Stimulated activated naive CD8-positive, alpha-beta T cell treated with anti-CD3 and anti-CD28 coated beads, Interleukin-15, Interleukin-2, amounts not matched to agents 100 ng/mL and 50 ng/mL, for 24 hours (primary cell): ENCODE measurements around the gene FBLIM1.

Source experiments
- H3K27ac Mint-ChIP-seq: one replicate; pipeline ENCODE4 v1.8.0; 2021; ENCODE audit warnings: mild to moderate bottlenecking, mixed read lengths
- H3K27me3 Mint-ChIP-seq: one replicate; pipeline ENCODE4 v1.8.0; 2021; ENCODE audit warnings: mixed read lengths
- H3K36me3 Mint-ChIP-seq: one replicate; pipeline ENCODE4 v1.8.0; 2021; ENCODE audit warnings: low read depth, mixed read lengths
- H3K4me1 Mint-ChIP-seq: one replicate; pipeline ENCODE4 v1.8.0; 2021; ENCODE audit warnings: low read depth, mixed read lengths
- H3K4me3 Mint-ChIP-seq: one replicate; pipeline ENCODE4 v1.8.0; 2021; ENCODE audit warnings: mild to moderate bottlenecking, mixed read lengths
- H3K9me3 Mint-ChIP-seq: one replicate; pipeline ENCODE4 v1.8.0; 2021; ENCODE audit warnings: mixed read lengths

The FBLIM1 gene

GRCh38 chr1:15758343-15758931 lies at the start of gene FBLIM1:
FBLIM1 (plus strand) TSS chr1:15758795; CDS start chr1:15764984, 6,189 bp downstream.
- no peaks in the 10 kb centered on the region for H3K9me3 Mint-ChIP-seq
- peaks cover 14% of the 10 kb centered on the region for H3K4me1 Mint-ChIP-seq
- H3K36me3 Mint-ChIP-seq: no peaks in the 10 kb centered on the region
- no peak within 1 kb of the TSS for H3K27ac Mint-ChIP-seq
- H3K27me3 Mint-ChIP-seq: peaks cover 52% of the 10 kb centered on the region
- H3K4me3 Mint-ChIP-seq: peak within 1 kb of the TSS; percentile 39

- H3K9me3 Mint-ChIP-seq: no peaks in the 10 kb centered on the region
- no peak overlapping the region for H3K27ac Mint-ChIP-seq
- peaks cover 15% of the 10 kb centered on the region for H3K36me3 Mint-ChIP-seq
- peaks cover 3% of the 10 kb centered on the region for H3K4me1 Mint-ChIP-seq
- H3K4me3 Mint-ChIP-seq: no peak overlapping the region
- H3K27me3 Mint-ChIP-seq: no peaks in the 10 kb centered on the region
Measured at GRCh38 chr1:15709226-15709625, 49.4 kb upstream of the FBLIM1 start.

- no peak overlapping the region for H3K4me3 Mint-ChIP-seq
- no peak overlapping the region for H3K27ac Mint-ChIP-seq
- H3K36me3 Mint-ChIP-seq: no peaks in the 10 kb centered on the region
- H3K9me3 Mint-ChIP-seq: no peaks in the 10 kb centered on the region
- H3K27me3 Mint-ChIP-seq: no peaks in the 10 kb centered on the region
- no peaks in the 10 kb centered on the region for H3K4me1 Mint-ChIP-seq
Measured at GRCh38 chr1:15712168-15712567, 46.4 kb upstream of the FBLIM1 start.

- Mint-ChIP-seq H3K4me1 (no peaks in the 10 kb centered on the region), H3K4me3 (no peak overlapping the region), H3K27me3 (no peaks in the 10 kb centered on the region), H3K36me3 (peaks cover 15% of the 10 kb centered on the region), H3K9me3 (no peaks in the 10 kb centered on the region), H3K27ac (no peak overlapping the region)
Measured at GRCh38 chr1:15714406-15715136, 44.0 kb upstream of the FBLIM1 start.

- Mint-ChIP-seq H3K36me3 (peaks cover 19% of the 10 kb centered on the region), H3K27me3 (no peaks in the 10 kb centered on the region), H3K9me3 (no peaks in the 10 kb centered on the region), H3K4me3 (no peak overlapping the region), H3K4me1 (no peaks in the 10 kb centered on the region), H3K27ac (no peak overlapping the region)
Measured at GRCh38 chr1:15717418-15718125, 41.0 kb upstream of the FBLIM1 start.

GRCh38 chr1:15718199-15718601 lies 40.4 kb upstream of the FBLIM1 start:
- H3K27me3 Mint-ChIP-seq: no peaks in the 10 kb centered on the region
- no peak overlapping the region for H3K27ac Mint-ChIP-seq
- H3K4me1 Mint-ChIP-seq: no peaks in the 10 kb centered on the region
- no peak overlapping the region for H3K4me3 Mint-ChIP-seq
- no peaks in the 10 kb centered on the region for H3K9me3 Mint-ChIP-seq
- peaks cover 19% of the 10 kb centered on the region for H3K36me3 Mint-ChIP-seq

- no peaks in the 10 kb centered on the region for H3K27me3 Mint-ChIP-seq
- H3K4me3 Mint-ChIP-seq: no peak overlapping the region
- peaks cover 19% of the 10 kb centered on the region for H3K36me3 Mint-ChIP-seq
- no peak overlapping the region for H3K27ac Mint-ChIP-seq
- H3K9me3 Mint-ChIP-seq: no peaks in the 10 kb centered on the region
- no peaks in the 10 kb centered on the region for H3K4me1 Mint-ChIP-seq
Measured at GRCh38 chr1:15719381-15720120, 39.0 kb upstream of the FBLIM1 start.

- no peaks in the 10 kb centered on the region for H3K9me3 Mint-ChIP-seq
- no peaks in the 10 kb centered on the region for H3K27me3 Mint-ChIP-seq
- no peaks in the 10 kb centered on the region for H3K4me1 Mint-ChIP-seq
- H3K27ac Mint-ChIP-seq: no peak overlapping the region
- peaks cover 19% of the 10 kb centered on the region for H3K36me3 Mint-ChIP-seq
- no peak overlapping the region for H3K4me3 Mint-ChIP-seq
Measured at GRCh38 chr1:15720861-15721260, 37.7 kb upstream of the FBLIM1 start.

- H3K27me3 Mint-ChIP-seq: no peaks in the 10 kb centered on the region
- H3K9me3 Mint-ChIP-seq: no peaks in the 10 kb centered on the region
- H3K27ac Mint-ChIP-seq: no peak overlapping the region
- peaks cover 22% of the 10 kb centered on the region for H3K36me3 Mint-ChIP-seq
- H3K4me1 Mint-ChIP-seq: no peaks in the 10 kb centered on the region
- H3K4me3 Mint-ChIP-seq: no peak overlapping the region
Measured at GRCh38 chr1:15722411-15722810, 36.2 kb upstream of the FBLIM1 start.

- H3K9me3 Mint-ChIP-seq: no peaks in the 10 kb centered on the region
- no peaks in the 10 kb centered on the region for H3K4me1 Mint-ChIP-seq
- H3K27me3 Mint-ChIP-seq: no peaks in the 10 kb centered on the region
- no peak overlapping the region for H3K4me3 Mint-ChIP-seq
- H3K27ac Mint-ChIP-seq: peak overlapping the region; percentile 26
- H3K36me3 Mint-ChIP-seq: peaks cover 23% of the 10 kb centered on the region
Measured at GRCh38 chr1:15722836-15723532, 35.6 kb upstream of the FBLIM1 start.

- Mint-ChIP-seq H3K36me3 (peaks cover 17% of the 10 kb centered on the region), H3K27me3 (no peaks in the 10 kb centered on the region), H3K27ac (no peak overlapping the region), H3K9me3 (no peaks in the 10 kb centered on the region), H3K4me1 (no peaks in the 10 kb centered on the region), H3K4me3 (no peak overlapping the region)
Measured at GRCh38 chr1:15723631-15724246, 34.9 kb upstream of the FBLIM1 start.

- H3K4me1 Mint-ChIP-seq: no peaks in the 10 kb centered on the region
Measured at GRCh38 chr1:15724949-15725880, 33.4 kb upstream of the FBLIM1 start.

GRCh38 chr1:15726508-15726907 lies 32.1 kb upstream of the FBLIM1 start:
- no peak overlapping the region for H3K4me3 Mint-ChIP-seq
- H3K27ac Mint-ChIP-seq: no peak overlapping the region
- no peaks in the 10 kb centered on the region for H3K9me3 Mint-ChIP-seq
- no peaks in the 10 kb centered on the region for H3K27me3 Mint-ChIP-seq
- H3K36me3 Mint-ChIP-seq: peaks cover 14% of the 10 kb centered on the region
- no peaks in the 10 kb centered on the region for H3K4me1 Mint-ChIP-seq

More at GRCh38 chr1:15724949-15725880, 33.4 kb upstream of the FBLIM1 start:
- Mint-ChIP-seq H3K36me3 (peaks cover 14% of the 10 kb centered on the region), H3K4me3 (no peak overlapping the region), H3K27me3 (no peaks in the 10 kb centered on the region), H3K9me3 (no peaks in the 10 kb centered on the region), H3K27ac (no peak overlapping the region)
